ENCODE results near the gene C1orf56. TPM values are rescaled to one million over a fixed set of nuclear protein-coding genes. Genes with fewer than 3 reads are reported as not detected.
"Not testable (repeated sequence)": the region's sequence is repeated elsewhere in the genome, so short reads cannot be mapped to it uniquely, and the experiment has no call there.

Gene C1orf56
- total and polyA plus RNA-seq, 8 donors = 3.9 to 11.2 (median 8.8) TPM

DNA sequence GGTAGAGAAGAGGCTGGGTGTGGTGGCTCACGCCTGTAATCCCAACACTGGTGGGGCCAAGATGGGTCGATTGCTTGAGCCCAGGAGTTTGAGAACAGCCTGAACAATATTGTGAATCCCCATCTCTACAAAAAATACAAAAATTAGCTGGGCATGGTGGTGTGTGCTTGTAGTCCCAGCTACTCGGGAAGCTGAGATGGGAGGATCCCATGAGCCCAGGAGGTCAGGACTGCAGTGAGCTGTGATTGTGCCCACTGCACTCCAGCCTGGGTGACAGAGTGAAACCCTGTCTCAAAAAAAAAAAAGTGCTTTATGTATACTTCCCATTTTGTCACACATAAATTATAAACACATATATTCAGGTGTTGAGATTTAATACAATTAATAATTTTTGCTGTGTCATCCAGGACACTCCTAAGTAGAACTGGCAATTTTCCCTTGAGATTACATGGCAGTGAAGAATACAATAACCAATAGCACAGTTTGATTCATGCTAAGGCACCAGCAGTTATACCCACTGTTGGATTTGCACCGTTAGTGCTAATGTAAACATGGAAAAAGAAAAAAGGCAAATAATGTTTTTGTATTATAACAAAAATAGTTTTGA lies 38.5 kb downstream of the C1orf56 start:
- intact Hi-C loops (cut with DNase I) = no loop called here
- TF ChIP-seq CTCF (IDR thresholded peaks at IDR 0.05) = no peak

DNA sequence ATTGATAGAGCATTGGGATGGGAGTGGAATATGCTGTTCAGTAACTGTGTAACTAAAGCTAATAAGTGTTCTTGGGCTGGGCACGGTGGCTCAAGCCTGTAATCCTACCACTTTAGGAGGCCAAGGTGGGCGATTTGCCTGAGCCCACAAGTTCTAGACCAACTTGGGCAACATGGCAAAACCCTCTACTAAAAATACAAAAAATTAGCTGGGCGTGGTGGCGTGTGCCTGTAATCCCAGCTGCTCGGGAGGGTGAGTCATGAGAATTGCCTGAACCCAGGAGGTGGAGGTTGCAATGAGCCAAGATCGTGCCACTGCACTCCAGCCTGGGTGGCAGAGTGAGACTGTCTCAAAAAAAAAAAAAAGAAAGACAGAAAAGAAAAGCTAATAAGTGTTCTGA lies 49.9 kb downstream of the C1orf56 start:
- H3K4me3 ChIP-seq; H3K36me3 ChIP-seq; DNase-seq; H3K4me1 ChIP-seq; ATAC-seq; H3K27ac ChIP-seq; intact Hi-C loops (cut with DNase I); H3K9me3 ChIP-seq; H3K27me3 ChIP-seq: not testable (repeated sequence)

More for the DNA sequence above, 38.5 kb downstream of the C1orf56 start:
- no peak for DNase-seq
- Histone ChIP-seq H3K27ac (no peak overlapping the region), H3K4me1 (no peaks in the 10 kb centered on the region), H3K36me3 (no peaks in the 10 kb centered on the region), H3K9me3 (no peaks in the 10 kb centered on the region), H3K4me3 (no peak overlapping the region), H3K27me3 (no peaks in the 10 kb centered on the region)
- ATAC-seq = no peak

GRCh38 chr1:151098126-151098525 lies 50.6 kb downstream of the C1orf56 start:
- no peak for TF ChIP-seq CTCF (IDR thresholded peaks at IDR 0.05)
- Histone ChIP-seq H3K4me1 (no peaks in the 10 kb centered on the region), H3K9me3 (no peaks in the 10 kb centered on the region), H3K4me3 (no peak overlapping the region), H3K36me3 (peaks cover 0 to 4% of the 10 kb centered on the region in 2 donors), H3K27me3 (no peaks in the 10 kb centered on the region), H3K27ac (no peak overlapping the region)
- DNase-seq = no peak
- intact Hi-C loops (cut with DNase I) = no loop called here
- no peak for ATAC-seq

Other genes starting within 250 kb of the C1orf56 start
- 10 to 100 TPM; 19.9 to 54.5 TPM for gene CTSK, start 239.5 kb upstream of the C1orf56 start, total RNA-seq
- gene CTSK, start 239.5 kb upstream of the C1orf56 start, polyA plus RNA-seq (ENCODE audit: insufficient read length in 6 of 6) = 10 to 100 TPM; 28.7 to 46.8 (median 36.0) TPM
- 10 to 100 TPM; 42.9 to 49.8 TPM for gene ARNT, start 171.2 kb upstream of the C1orf56 start, total RNA-seq
- gene ARNT, start 171.2 kb upstream of the C1orf56 start, polyA plus RNA-seq (ENCODE audit: insufficient read length in 6 of 6) = 10 to 100 TPM; 75.9 to 88.0 (median 79.7) TPM
- gene CTXND2, start 160.6 kb upstream of the C1orf56 start, total RNA-seq = not detected
- gene CTXND2, start 160.6 kb upstream of the C1orf56 start, polyA plus RNA-seq (ENCODE audit: insufficient read length in 6 of 6) = under 1 TPM in 1 of 6 donors, not detected in 5; 0.15 TPM
- 10 to 100 TPM; 33.1 to 49.7 TPM for gene SETDB1, start 121.4 kb upstream of the C1orf56 start, total RNA-seq
- gene SETDB1, start 121.4 kb upstream of the C1orf56 start, polyA plus RNA-seq (ENCODE audit: insufficient read length in 6 of 6) = 10 to 100 TPM; 83.6 to 96.6 (median 91.9) TPM
- gene CERS2, start 72.9 kb upstream of the C1orf56 start, total RNA-seq = 100 to 1,000 TPM; 325 to 359 TPM
- 100 to 1,000 TPM; 213 to 272 (median 251) TPM for gene CERS2, start 72.9 kb upstream of the C1orf56 start, polyA plus RNA-seq (ENCODE audit: insufficient read length in 6 of 6)
- 1 to 10 TPM; 1.1 to 2.4 TPM for gene ANXA9, start 65.5 kb upstream of the C1orf56 start, total RNA-seq
- gene ANXA9, start 65.5 kb upstream of the C1orf56 start, polyA plus RNA-seq (ENCODE audit: insufficient read length in 6 of 6) = 10 to 100 TPM in 4 of 6 donors, 1 to 10 TPM in 2; 9.8 to 11.1 (median 10.2) TPM
- 10 to 100 TPM; 26.0 to 32.9 TPM for gene MINDY1, start 40.8 kb upstream of the C1orf56 start, total RNA-seq
- 10 to 100 TPM; 42.4 to 53.8 (median 47.4) TPM for gene MINDY1, start 40.8 kb upstream of the C1orf56 start, polyA plus RNA-seq (ENCODE audit: insufficient read length in 6 of 6)
- 10 to 100 TPM; 15.1 to 18.1 TPM for gene PRUNE1, start 39.3 kb upstream of the C1orf56 start, total RNA-seq
- gene PRUNE1, start 39.3 kb upstream of the C1orf56 start, polyA plus RNA-seq (ENCODE audit: insufficient read length in 6 of 6) = 10 to 100 TPM; 38.4 to 42.7 (median 38.8) TPM
- gene BNIPL, start 11.2 kb upstream of the C1orf56 start, total RNA-seq = 1 to 10 TPM; 3.5 to 5.9 TPM
- 10 to 100 TPM in 2 of 6 donors, 1 to 10 TPM in 4; 5.2 to 11.6 (median 9.4) TPM for gene BNIPL, start 11.2 kb upstream of the C1orf56 start, polyA plus RNA-seq (ENCODE audit: insufficient read length in 6 of 6)
- gene CDC42SE1, start 11.9 kb downstream of the C1orf56 start, total RNA-seq = 100 to 1,000 TPM; 104 to 125 TPM
- gene CDC42SE1, start 11.9 kb downstream of the C1orf56 start, polyA plus RNA-seq (ENCODE audit: insufficient read length in 6 of 6) = 100 to 1,000 TPM in 5 of 6 donors, 10 to 100 TPM in 1; 99.1 to 133 (median 111) TPM
- 1 to 10 TPM; 1.7 to 2.9 TPM for gene MLLT11, start 12.6 kb downstream of the C1orf56 start, total RNA-seq
- gene MLLT11, start 12.6 kb downstream of the C1orf56 start, polyA plus RNA-seq (ENCODE audit: insufficient read length in 6 of 6) = 10 to 100 TPM; 20.1 to 23.0 (median 22.4) TPM
- gene GABPB2, start 23.0 kb downstream of the C1orf56 start, total RNA-seq = 10 to 100 TPM; 11.3 to 12.7 TPM
- 10 to 100 TPM; 10.6 to 13.5 (median 13.0) TPM for gene GABPB2, start 23.0 kb downstream of the C1orf56 start, polyA plus RNA-seq (ENCODE audit: insufficient read length in 6 of 6)
- 1 to 10 TPM; 3.9 to 8.9 TPM for gene SEMA6C, start 98.9 kb downstream of the C1orf56 start, total RNA-seq
- gene SEMA6C, start 98.9 kb downstream of the C1orf56 start, polyA plus RNA-seq (ENCODE audit: insufficient read length in 6 of 6) = 10 to 100 TPM; 26.0 to 31.5 (median 27.7) TPM
- 10 to 100 TPM in 1 of 2 donors, 1 to 10 TPM in 1; 7.1 to 14.5 TPM for gene TNFAIP8L2, start 108.9 kb downstream of the C1orf56 start, total RNA-seq
- gene TNFAIP8L2, start 108.9 kb downstream of the C1orf56 start, polyA plus RNA-seq (ENCODE audit: insufficient read length in 6 of 6) = 1 to 10 TPM; 2.5 to 3.3 (median 2.8) TPM
- 1 to 10 TPM; 5.8 to 8.7 TPM for gene LYSMD1, start 118.2 kb downstream of the C1orf56 start, total RNA-seq
- 10 to 100 TPM; 15.3 to 20.4 (median 16.3) TPM for gene LYSMD1, start 118.2 kb downstream of the C1orf56 start, polyA plus RNA-seq (ENCODE audit: insufficient read length in 6 of 6)
- 10 to 100 TPM; 29.7 to 35.0 TPM for gene SCNM1, start 118.4 kb downstream of the C1orf56 start, total RNA-seq
- 10 to 100 TPM; 37.9 to 42.4 (median 39.7) TPM for gene SCNM1, start 118.4 kb downstream of the C1orf56 start, polyA plus RNA-seq (ENCODE audit: insufficient read length in 6 of 6)
- gene TMOD4, start 128.2 kb downstream of the C1orf56 start, total RNA-seq = under 1 TPM in 1 of 2 donors, not detected in 1; 0.97 TPM
- gene TMOD4, start 128.2 kb downstream of the C1orf56 start, polyA plus RNA-seq (ENCODE audit: insufficient read length in 6 of 6) = 1 to 10 TPM; 1.2 to 2.4 (median 1.8) TPM
- gene VPS72, start 142.4 kb downstream of the C1orf56 start, total RNA-seq = 10 to 100 TPM; 40.5 to 41.3 TPM
- 10 to 100 TPM; 60.1 to 65.1 (median 62.8) TPM for gene VPS72, start 142.4 kb downstream of the C1orf56 start, polyA plus RNA-seq (ENCODE audit: insufficient read length in 6 of 6)
- gene PIP5K1A, start 150.8 kb downstream of the C1orf56 start, total RNA-seq = 10 to 100 TPM; 51.2 to 55.6 TPM
- 10 to 100 TPM; 62.1 to 73.3 (median 68.3) TPM for gene PIP5K1A, start 150.8 kb downstream of the C1orf56 start, polyA plus RNA-seq (ENCODE audit: insufficient read length in 6 of 6)
- 100 to 1,000 TPM; 104 to 153 TPM for gene PSMD4, start 207.0 kb downstream of the C1orf56 start, total RNA-seq
- gene PSMD4, start 207.0 kb downstream of the C1orf56 start, polyA plus RNA-seq (ENCODE audit: insufficient read length in 6 of 6) = 100 to 1,000 TPM; 141 to 158 (median 149) TPM
- gene ZNF687, start 234.5 kb downstream of the C1orf56 start, total RNA-seq = 10 to 100 TPM; 17.7 to 22.8 TPM
- 10 to 100 TPM; 15.1 to 21.6 (median 17.5) TPM for gene ZNF687, start 234.5 kb downstream of the C1orf56 start, polyA plus RNA-seq (ENCODE audit: insufficient read length in 6 of 6)

Measured in left lung (tissue), 10 donors.